Pancreas (tissue), 10 donors: ENCODE data around the gene ACSM3. TPM values are rescaled to one million over a fixed set of nuclear protein-coding genes. Genes with fewer than 3 reads are reported as not detected.

Experiments used
- ATAC-seq, 4 donors: fragments of 200-7000 bp; cut with Tn5 transposase; one replicate each; pipeline versions ENCODE4 v1.8.0 to v1.9.1; 2020; ENCODE audit warnings: mild to moderate bottlenecking in 4 of 4, moderate library complexity in 4 of 4
- DNase-seq, 6 donors: peaks; one replicate each; pipeline ENCODE4 v3.0.0-alpha.2; 2020
- FAIRE-seq: peaks from 2 replicates; lab custom pipeline; 2012; peaks lifted over from hg19 to GRCh38; lab: Jason Lieb, UNC
- H3K27ac ChIP-seq, 4 donors: fragments of 200-600 bp; sonication (generic); 1 replicate in 3 of 4; 2 replicates in 1 of 4; pipeline versions ENCODE4 v1.5.0 to v1.8.0; 2020
- H3K27me3 ChIP-seq, 4 donors: fragments of 200-600 bp; one replicate each; pipeline ENCODE4 v1.8.0; 2021
- H3K36me3 ChIP-seq, 3 donors: fragments of 200-600 bp; sonication (generic) in 1 of 3; one replicate each; pipeline versions ENCODE4 v1.5.0 to v1.8.0; 2020 to 2021
- H3K4me1 ChIP-seq, 3 donors: fragments of 200-600 bp; one replicate each; pipeline ENCODE4 v1.8.0; 2021
- H3K4me3 ChIP-seq, 4 donors: fragments of 200-600 bp; sonication (generic) in 2 of 4; one replicate each; pipeline versions ENCODE4 v1.5.0 to v1.8.0; 2020 to 2021
- H3K9me3 ChIP-seq, 4 donors: fragments of 200-600 bp; one replicate each; pipeline ENCODE4 v1.8.0; 2021
- CTCF ChIP-seq, 4 donors: fragments of 200-600 bp; sonication (generic) in 3 of 4; IDR thresholded peaks; one replicate each; pipeline versions ENCODE4 v1.5.0 to v1.8.0; 2021; ENCODE audit warnings: antibody characterized with exemption in 4 of 4
- WGBS, 2 donors: extraction: QIAGEN DNeasy Blood & Tissue Kit; methylation state at CpG; one replicate each; pipeline ENCODE4 v1.1.7; 2013; 5-methylcytosine and 5-hydroxymethylcytosine counted together
- intact Hi-C, 3 donors: fragments of 100-400 bp; cut with DNase I; formaldehyde crosslinking; loops; one replicate each; pipeline versions ENCODE4 v1.11.1 to v1.14.2; 2022
- polyA plus RNA-seq, 2 donors: library from polyadenylated mRNA; stranded (reverse); fragments of 200-250 nt; gene quantifications; one replicate each; pipeline ENCODE4 v1.2.3, GENCODE V29; 2013
- total RNA-seq, 6 donors: library from RNA; stranded (reverse); fragmentation: NEBNext Ultra II Directional in 4 of 6; extraction: Animal tissue kit (Norgen Biotek cat#: 25700) in 4 of 6; gene quantifications; one replicate each; pipeline versions ENCODE4 v1.2.1 to v1.2.4, GENCODE V29; 2021 to 2023
- donor health status: healthy with polysubstance abuse.
- donor health status: DM: no; HTN: no; CAD: no; lungs with moderate emphysema.
- donor health status: DM: no; HTN: no; CAD: no.
- donor health status: control.
- donor health status: control.
- donor health status: Bipolar disorder and iron deficiency.
- donor health status: DM: yes; HTN: yes; CAD: no.
- donor health status: DM: no; HTN: no; CAD: no.
- donor health status: DM: no; HTN: no; CAD: no.
- donor health status: DM: yes; HTN: yes; CAD: no.

ACSM3 gene
- total and polyA plus RNA-seq, 8 donors, result 39.1 to 104 (median 46.7) TPM

GRCh38 chr16:20782470-20782869 is 18.7 kb downstream of the ACSM3 start:
- peaks cover 0 to 48% (median 10%) of the 10 kb centered on the region in 3 donors for H3K36me3 ChIP-seq
- intact Hi-C loops, result no loop called here
- no peak for DNase-seq
- no peak overlapping the region for H3K4me3 ChIP-seq
- no peak for TF ChIP-seq CTCF (IDR thresholded peaks at IDR 0.05)
- H3K9me3 ChIP-seq, result no peaks in the 10 kb centered on the region
- H3K4me1 ChIP-seq, result no peaks in the 10 kb centered on the region
- H3K27me3 ChIP-seq, result no peaks in the 10 kb centered on the region
- no peak for ATAC-seq
- WGBS, 2 donors, result 84 to 93% methylated on average over 2 of the region's 2 CpGs
- no peak overlapping the region for H3K27ac ChIP-seq
- FAIRE-seq, result no peak

GRCh38 chr16:20784204-20784603 is 20.4 kb downstream of the ACSM3 start:
- H3K27me3 ChIP-seq, result no peaks in the 10 kb centered on the region
- ATAC-seq (no peak), DNase-seq (no peak), FAIRE-seq (no peak)
- H3K9me3 ChIP-seq, result no peaks in the 10 kb centered on the region
- no peak overlapping the region for H3K27ac ChIP-seq
- TF ChIP-seq CTCF (IDR thresholded peaks at IDR 0.05), result no peak
- H3K4me3 ChIP-seq, result no peak overlapping the region
- H3K36me3 ChIP-seq, result peaks cover 0 to 31% (median 10%) of the 10 kb centered on the region in 3 donors
- no peaks in the 10 kb centered on the region for H3K4me1 ChIP-seq
- intact Hi-C loops, result no loop called here

- Histone ChIP-seq H3K9me3 (no peaks in the 10 kb centered on the region), H3K27ac (no peak overlapping the region), H3K36me3 (peaks cover 0 to 12% (median 0%) of the 10 kb centered on the region in 3 donors), H3K27me3 (no peaks in the 10 kb centered on the region), H3K4me1 (no peaks in the 10 kb centered on the region), H3K4me3 (no peak overlapping the region)
- TF ChIP-seq CTCF (IDR thresholded peaks at IDR 0.05), result no peak
- DNase-seq (no peak), ATAC-seq (no peak), FAIRE-seq (no peak)
- intact Hi-C loops, result no loop called here
Measured at GRCh38 chr16:20789130-20789529, 25.3 kb downstream of the ACSM3 start.

GRCh38 chr16:20791923-20792612 is 28.3 kb downstream of the ACSM3 start:
- no peak for DNase-seq
- TF ChIP-seq CTCF (IDR thresholded peaks at IDR 0.05), result no peak

GRCh38 chr16:20798364-20798763 is 34.5 kb downstream of the ACSM3 start:
- Histone ChIP-seq H3K4me1 (no peaks in the 10 kb centered on the region), H3K36me3 (peaks cover 0 to 24% (median 0%) of the 10 kb centered on the region in 3 donors), H3K9me3 (no peaks in the 10 kb centered on the region), H3K27ac (no peak overlapping the region), H3K27me3 (no peaks in the 10 kb centered on the region), H3K4me3 (no peak overlapping the region)
- DNase-seq (no peak), ATAC-seq (no peak), FAIRE-seq (no peak)
- intact Hi-C loops, result no loop called here
- 72 to 74% methylated on average over 2 of the region's 2 CpGs for WGBS, 2 donors
- TF ChIP-seq CTCF (IDR thresholded peaks at IDR 0.05), result no peak

More at GRCh38 chr16:20791923-20792612, 28.3 kb downstream of the ACSM3 start:
- H3K4me1 ChIP-seq, result no peaks in the 10 kb centered on the region
- H3K27ac ChIP-seq, result no peak overlapping the region
- peaks cover 0 to 14% (median 0%) of the 10 kb centered on the region in 3 donors for H3K36me3 ChIP-seq
- H3K9me3 ChIP-seq, result no peaks in the 10 kb centered on the region
- H3K27me3 ChIP-seq, result no peaks in the 10 kb centered on the region
- intact Hi-C loops, result no loop called here
- H3K4me3 ChIP-seq, result no peak overlapping the region
- ATAC-seq (no peak), FAIRE-seq (no peak)
- WGBS, 2 donors, result 91 to 92% methylated on average over 5 of the region's 5 CpGs
